ENCODE results near the gene OTUD4. TPM values are rescaled to one million over a fixed set of nuclear protein-coding genes. Genes with fewer than 3 reads are reported as not detected.
A peak's percentile ranks its signal among the peaks of the same experiment; 100 is the strongest.
"Not testable (repeated sequence)": the region's sequence is repeated elsewhere in the genome, so short reads cannot be mapped to it uniquely, and the experiment has no call there.

OTUD4 gene
- total RNA-seq, 5 donors from 2014 or later (not counting 1 experiment from before 2014, with no cell fraction given): 38.8 to 70.1 (median 49.1) TPM

DNA sequence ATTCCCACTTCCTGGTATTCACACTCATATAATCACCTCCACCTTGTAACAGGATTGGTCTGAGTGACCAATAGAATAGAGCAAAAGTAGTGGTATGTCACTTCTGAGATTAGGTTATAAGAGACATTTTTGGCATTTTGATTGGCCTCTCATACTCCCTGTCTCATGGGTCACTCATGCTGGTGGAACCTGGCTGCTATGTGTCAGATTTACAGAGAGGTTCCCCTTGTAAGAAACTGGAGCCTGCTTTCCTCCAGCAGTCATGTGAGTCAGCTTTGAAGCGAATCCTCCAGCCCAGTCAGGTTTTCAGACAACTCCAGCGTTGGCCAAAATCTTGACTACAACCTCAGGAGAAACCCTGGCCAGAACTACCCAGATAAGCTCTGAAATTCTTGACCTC is 2.6 kb upstream of the OTUD4 start:
- Histone ChIP-seq H3K27ac (ENCODE audit: low read length) (no peak overlapping the region), H3K4me1 (ENCODE audit: control insufficient read depth in 1 of 2, extremely low read depth in 1 of 2, insufficient read depth in 2 of 2, low read length in 2 of 2) (peaks cover 10 to 11% of the 10 kb centered on the region in 2 experiments), H3K9me3 (no peaks in the 10 kb centered on the region), H3K36me3 (ENCODE audit: control insufficient read depth in 2 of 2, extremely low read depth in 1 of 2, insufficient read depth in 1 of 2, low read length in 1 of 2) (no peaks in the 10 kb centered on the region), H3K4me3 (ENCODE audit: control insufficient read depth in 1 of 2, extremely low read depth in 1 of 2, low read length in 1 of 2) (no peak overlapping the region), H3K27me3 (replicated peaks in 1 of 2; ENCODE audit: control insufficient read depth in 2 of 2, extremely low read depth in 1 of 2, insufficient read depth in 2 of 2, low read length in 1 of 2) (no peaks in the 10 kb centered on the region)
- ChIA-PET POLR2A (no interaction called here), CTCF (interaction anchor here in 1 of 2 donors (0.6 to 1.2 kb wide), 2 partner anchors 15 to 51 kb away, joined by 3 read pairs; no protein-coding TSS in a partner anchor)
- WGBS (ENCODE audit: insufficient coverage): 83% methylated on average over 1 of the region's 2 CpGs
- DNase-seq: no peak
- Mint-ChIP-seq H3K4me1 (peaks cover 16 to 22% (median 20%) of the 10 kb centered on the region in 3 donors), H3K27me3 (no peaks in the 10 kb centered on the region), H3K4me3 (no peak overlapping the region), H3K9me3 (no peaks in the 10 kb centered on the region), H3K27ac (no peak overlapping the region), H3K36me3 (no peaks in the 10 kb centered on the region)
- no peak for ATAC-seq (replicated peaks in 1 of 4)

DNA sequence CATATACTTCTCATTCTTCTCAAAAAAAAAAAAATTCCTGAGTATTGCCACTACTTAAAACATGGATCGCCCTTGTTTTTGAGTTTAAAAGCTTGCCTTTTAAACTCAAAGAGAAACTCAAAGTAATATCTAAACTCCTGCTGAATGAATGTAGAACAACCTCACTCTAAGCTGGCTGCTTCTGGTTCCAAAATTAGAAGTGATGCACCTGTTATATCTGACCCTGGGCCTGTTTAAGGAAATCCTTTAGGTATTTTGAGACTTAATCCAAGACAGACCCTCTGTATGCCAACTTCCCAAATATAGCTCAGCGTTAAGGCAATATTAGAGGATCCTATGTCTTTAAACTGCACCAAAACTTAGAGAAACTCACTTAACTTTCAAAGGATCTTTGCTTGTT is 1.8 kb upstream of the OTUD4 start:
- ATAC-seq (replicated peaks in 1 of 4) (no peak), DNase-seq (no peak)
- POLR2A ChIA-PET: interaction anchor here (0.6 to 0.9 kb wide), 4 partner anchors 11 to 391 kb away, joined by 4 to 7 read pairs (median 6); no protein-coding TSS in a partner anchor
- H3K4me1 ChIP-seq (ENCODE audit: control insufficient read depth in 1 of 2, extremely low read depth in 1 of 2, insufficient read depth in 2 of 2, low read length in 2 of 2): peaks cover 17 to 18% of the 10 kb centered on the region in 2 experiments
- H3K9me3 Mint-ChIP-seq: no peaks in the 10 kb centered on the region
- no peaks in the 10 kb centered on the region for H3K9me3 ChIP-seq
- no CpG with 5 or more reads among the region's 2 CpGs for WGBS (ENCODE audit: insufficient coverage)
- H3K4me3 Mint-ChIP-seq: peak overlapping the region; percentile 32 to 44 (median 39)
- H3K27me3 ChIP-seq (replicated peaks in 1 of 2; ENCODE audit: control insufficient read depth in 2 of 2, extremely low read depth in 1 of 2, insufficient read depth in 2 of 2, low read length in 1 of 2): no peaks in the 10 kb centered on the region
- CTCF ChIA-PET: interaction anchor here (0.6 to 1.2 kb wide), 7 partner anchors 14 to 1736 kb away, joined by 3 to 6 read pairs (median 3); no protein-coding TSS in a partner anchor
- no peak overlapping the region for H3K27ac ChIP-seq (ENCODE audit: low read length)
- H3K36me3 Mint-ChIP-seq: no peaks in the 10 kb centered on the region
- H3K27me3 Mint-ChIP-seq: no peaks in the 10 kb centered on the region
- no peaks in the 10 kb centered on the region for H3K36me3 ChIP-seq (ENCODE audit: control insufficient read depth in 2 of 2, extremely low read depth in 1 of 2, insufficient read depth in 1 of 2, low read length in 1 of 2)
- H3K4me3 ChIP-seq (ENCODE audit: control insufficient read depth in 1 of 2, extremely low read depth in 1 of 2, low read length in 1 of 2): no peak overlapping the region
- H3K27ac Mint-ChIP-seq: peak overlapping the region in 1 of 2 donors; percentile 20
- peaks cover 24 to 30% (median 28%) of the 10 kb centered on the region in 3 donors for H3K4me1 Mint-ChIP-seq

DNA sequence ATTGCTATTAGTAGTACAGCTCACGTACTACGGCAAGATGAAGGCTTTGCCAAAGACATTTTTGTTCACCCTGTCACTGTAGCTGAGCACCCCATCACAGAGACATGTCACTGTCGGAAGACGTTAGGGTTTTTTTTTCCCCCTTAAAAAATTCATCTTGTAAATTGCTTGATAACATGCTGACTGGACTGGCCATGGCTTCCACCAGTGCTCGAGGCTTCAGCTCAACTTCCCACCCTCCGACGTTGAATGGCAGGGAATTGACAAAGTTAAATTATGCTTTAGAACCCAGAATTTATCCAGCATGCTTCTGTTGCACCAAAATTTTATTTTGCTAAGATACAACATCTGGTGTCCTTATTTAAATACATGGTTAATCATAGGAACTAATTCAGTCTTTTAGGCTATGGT is 707 bp upstream of the OTUD4 start:
- H3K4me3 ChIP-seq (ENCODE audit: control insufficient read depth in 1 of 2, extremely low read depth in 1 of 2, low read length in 1 of 2): peak overlapping the region; percentile 36 to 66
- peak overlapping the region; percentile 70 to 93 (median 86) for H3K4me3 Mint-ChIP-seq

DNA sequence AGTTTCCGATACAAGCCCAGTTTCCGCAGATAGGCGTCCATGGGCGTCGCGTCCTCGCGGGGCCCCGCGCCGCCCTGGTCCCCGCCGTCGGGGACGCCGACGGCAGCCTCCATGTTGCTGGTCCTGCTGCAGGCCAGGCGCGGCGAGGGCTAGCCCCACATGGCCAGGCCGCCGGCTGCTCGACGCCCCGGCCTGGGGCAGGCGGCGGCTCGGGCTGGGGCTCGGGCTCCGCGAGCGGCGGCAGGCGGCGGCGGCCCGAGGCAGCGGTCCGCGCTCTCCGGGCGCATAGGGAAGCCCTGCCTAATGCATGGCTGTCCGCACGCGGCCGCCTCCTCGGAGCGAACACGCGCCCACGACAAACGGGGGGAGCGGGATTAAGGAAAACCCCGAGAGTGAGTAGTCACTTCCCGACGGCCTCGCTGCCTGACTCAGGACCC is 510 bp downstream of the OTUD4 start:
- Mint-ChIP-seq H3K4me3 (peak overlapping the region; percentile 89 to 95 (median 93)), H3K27ac (peak overlapping the region; percentile 80 to 90), H3K4me1 (peaks cover 36 to 46% (median 37%) of the 10 kb centered on the region in 3 donors)
- under 1% methylated on average over 56 of the region's 57 CpGs for WGBS (ENCODE audit: insufficient coverage)
- H3K27me3 Mint-ChIP-seq; H3K9me3 Mint-ChIP-seq; H3K9me3 ChIP-seq; H3K36me3 ChIP-seq (ENCODE audit: control insufficient read depth in 2 of 2, extremely low read depth in 1 of 2, insufficient read depth in 1 of 2, low read length in 1 of 2); H3K27me3 ChIP-seq (replicated peaks in 1 of 2; ENCODE audit: control insufficient read depth in 2 of 2, extremely low read depth in 1 of 2, insufficient read depth in 2 of 2, low read length in 1 of 2); H3K36me3 Mint-ChIP-seq: not testable (repeated sequence)
- Histone ChIP-seq H3K27ac (ENCODE audit: low read length) (peak overlapping the region; percentile 90), H3K4me3 (ENCODE audit: control insufficient read depth in 1 of 2, extremely low read depth in 1 of 2, low read length in 1 of 2) (peak overlapping the region; percentile 70 to 71), H3K4me1 (ENCODE audit: control insufficient read depth in 1 of 2, extremely low read depth in 1 of 2, insufficient read depth in 2 of 2, low read length in 2 of 2) (peaks cover 24 to 34% of the 10 kb centered on the region in 2 experiments)
- DNase-seq (peak in 1 of 35 experiments; percentile 55), ATAC-seq (replicated peaks in 1 of 4) (peak; percentile 31 to 48 (median 40))
- ChIA-PET CTCF (interaction anchor here in 1 of 2 donors (1.8 kb wide), 1 partner anchor 82 kb away, joined by 5 read pairs; the partner anchor contains the start of genes ABCE1 and ANAPC10), POLR2A (interaction anchor here in 1 of 2 donors (3.1 kb wide), 1 partner anchor 82 kb away, joined by 19 read pairs; the partner anchor contains the start of genes ABCE1 and ANAPC10)

More for the DNA sequence above, 707 bp upstream of the OTUD4 start:
- Mint-ChIP-seq H3K36me3 (no peaks in the 10 kb centered on the region), H3K4me1 (peaks cover 28 to 39% (median 31%) of the 10 kb centered on the region in 3 donors), H3K27ac (peak overlapping the region; percentile 75 to 93), H3K27me3 (no peaks in the 10 kb centered on the region), H3K9me3 (no peaks in the 10 kb centered on the region)
- no peaks in the 10 kb centered on the region for H3K36me3 ChIP-seq (ENCODE audit: control insufficient read depth in 2 of 2, extremely low read depth in 1 of 2, insufficient read depth in 1 of 2, low read length in 1 of 2)
- ATAC-seq (replicated peaks in 1 of 4) (peak in 2 of 4 experiments; percentile 0 to 5), DNase-seq (no peak)
- WGBS (ENCODE audit: insufficient coverage): 3% methylated on average over 4 of the region's 7 CpGs
- H3K27me3 ChIP-seq (replicated peaks in 1 of 2; ENCODE audit: control insufficient read depth in 2 of 2, extremely low read depth in 1 of 2, insufficient read depth in 2 of 2, low read length in 1 of 2): no peaks in the 10 kb centered on the region
- H3K4me1 ChIP-seq (ENCODE audit: control insufficient read depth in 1 of 2, extremely low read depth in 1 of 2, insufficient read depth in 2 of 2, low read length in 2 of 2): peaks cover 24 to 26% of the 10 kb centered on the region in 2 experiments
- ChIA-PET CTCF (interaction anchor here in 1 of 2 donors (0.5 to 0.6 kb wide), 2 partner anchors 45 to 756 kb away, joined by 3 read pairs; no protein-coding TSS in a partner anchor), POLR2A (interaction anchor here in 1 of 2 donors (0.6 to 0.7 kb wide), 2 partner anchors 83 to 459 kb away, joined by 3 read pairs; partner anchors contain the start of gene ABCE1)
- H3K27ac ChIP-seq (ENCODE audit: low read length): peak overlapping the region; percentile 87
- H3K9me3 ChIP-seq: no peaks in the 10 kb centered on the region

DNA sequence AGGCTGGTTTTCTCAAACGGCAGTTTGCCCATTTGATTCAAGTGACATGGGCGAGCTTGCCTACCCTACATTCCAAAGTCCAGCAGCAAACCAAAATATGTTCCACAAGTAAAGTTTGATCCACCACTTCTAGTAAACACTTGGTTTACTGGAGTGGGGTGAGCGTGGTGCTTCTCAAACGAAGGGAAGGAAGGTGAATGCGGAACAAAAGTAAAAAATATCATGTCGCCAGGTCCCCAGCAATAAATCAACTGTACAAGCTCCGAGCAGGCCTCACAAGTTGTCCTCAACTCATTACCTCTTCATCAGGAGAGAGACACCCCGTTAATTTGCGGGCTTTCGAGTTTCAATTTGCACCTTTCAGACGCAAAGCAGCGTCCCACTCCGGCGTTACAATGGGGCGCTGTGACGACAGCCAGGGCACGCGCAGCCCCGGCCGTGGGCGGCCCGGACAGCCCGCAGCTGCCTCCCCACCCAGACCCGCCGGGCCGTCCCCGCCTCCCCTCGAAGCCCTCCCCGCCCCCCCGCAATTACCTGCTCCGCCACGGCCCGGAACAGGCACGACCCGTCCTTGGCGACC is 1.0 kb downstream of the OTUD4 start:
- Mint-ChIP-seq H3K36me3 (peaks cover 7% of the 10 kb centered on the region), H3K4me1 (peaks cover 41 to 51% (median 42%) of the 10 kb centered on the region in 3 donors), H3K4me3 (peak overlapping the region; percentile 89 to 95 (median 93)), H3K27ac (peak overlapping the region; percentile 90 to 95), H3K9me3 (no peaks in the 10 kb centered on the region), H3K27me3 (no peaks in the 10 kb centered on the region)
- H3K4me1 ChIP-seq (ENCODE audit: control insufficient read depth in 1 of 2, extremely low read depth in 1 of 2, insufficient read depth in 2 of 2, low read length in 2 of 2): peaks cover 24 to 34% of the 10 kb centered on the region in 2 experiments
- ATAC-seq (replicated peaks in 1 of 4) (peak in 3 of 4 experiments; percentile 25 to 45 (median 36)), DNase-seq (peak in 34 of 35 experiments; percentile 49 to 85 (median 63))
- CTCF ChIA-PET: interaction anchor here in 1 of 2 donors (0.9 to 1.8 kb wide), 3 partner anchors 19 to 81 kb away, joined by 3 to 5 read pairs (median 3); partner anchors contain the start of genes ABCE1 and ANAPC10
- no peaks in the 10 kb centered on the region for H3K36me3 ChIP-seq (ENCODE audit: control insufficient read depth in 2 of 2, extremely low read depth in 1 of 2, insufficient read depth in 1 of 2, low read length in 1 of 2)
- peak overlapping the region; percentile 89 for H3K27ac ChIP-seq (ENCODE audit: low read length)
- 1% methylated on average over 27 of the region's 36 CpGs for WGBS (ENCODE audit: insufficient coverage)
- no peaks in the 10 kb centered on the region for H3K9me3 ChIP-seq
- H3K27me3 ChIP-seq (replicated peaks in 1 of 2; ENCODE audit: control insufficient read depth in 2 of 2, extremely low read depth in 1 of 2, insufficient read depth in 2 of 2, low read length in 1 of 2): no peaks in the 10 kb centered on the region
- H3K4me3 ChIP-seq (ENCODE audit: control insufficient read depth in 1 of 2, extremely low read depth in 1 of 2, low read length in 1 of 2): peak overlapping the region; percentile 68 to 70
- POLR2A ChIA-PET: interaction anchor here in 1 of 2 donors (0.6 to 3.1 kb wide), 3 partner anchors 14 to 81 kb away, joined by 3 to 19 read pairs (median 4); partner anchors contain the start of genes ABCE1 and ANAPC10

DNA sequence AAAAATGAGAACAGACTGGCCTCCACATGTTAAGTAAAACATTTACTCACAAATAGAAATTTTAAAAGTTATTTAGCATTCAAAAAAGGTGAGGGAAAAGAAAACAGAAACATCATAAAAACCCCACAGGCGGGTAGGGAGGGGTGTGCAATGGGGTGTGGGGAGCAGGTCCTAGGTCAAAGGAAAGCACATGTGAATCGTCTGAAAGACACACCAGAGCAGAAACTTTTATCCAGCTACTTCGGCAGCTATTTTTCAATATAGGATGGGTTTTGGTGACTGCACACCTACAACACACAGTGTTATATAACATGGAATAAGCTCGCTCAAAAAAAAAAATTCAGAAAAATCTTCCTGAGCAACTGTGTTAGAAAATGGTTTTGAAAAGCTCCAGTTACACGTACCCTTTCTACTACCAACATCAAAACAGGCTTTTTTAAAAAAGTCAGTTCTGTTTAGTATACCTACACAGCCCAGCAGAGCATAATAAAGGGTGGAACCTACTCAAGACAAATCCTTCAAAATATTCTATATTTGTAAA is 1.6 kb downstream of the OTUD4 start:
- peak overlapping the region; percentile 90 to 95 for H3K27ac Mint-ChIP-seq
- Histone ChIP-seq H3K9me3 (no peaks in the 10 kb centered on the region), H3K27ac (ENCODE audit: low read length) (peak overlapping the region; percentile 89), H3K4me1 (ENCODE audit: control insufficient read depth in 1 of 2, extremely low read depth in 1 of 2, insufficient read depth in 2 of 2, low read length in 2 of 2) (peaks cover 24 to 36% of the 10 kb centered on the region in 2 experiments), H3K36me3 (ENCODE audit: control insufficient read depth in 2 of 2, extremely low read depth in 1 of 2, insufficient read depth in 1 of 2, low read length in 1 of 2) (peaks cover 0 to 3% of the 10 kb centered on the region in 2 donors), H3K27me3 (replicated peaks in 1 of 2; ENCODE audit: control insufficient read depth in 2 of 2, extremely low read depth in 1 of 2, insufficient read depth in 2 of 2, low read length in 1 of 2) (no peaks in the 10 kb centered on the region), H3K4me3 (ENCODE audit: control insufficient read depth in 1 of 2, extremely low read depth in 1 of 2, low read length in 1 of 2) (peak overlapping the region; percentile 68 to 70)
- H3K36me3 Mint-ChIP-seq: peaks cover 10% of the 10 kb centered on the region
- H3K4me3 Mint-ChIP-seq: peak overlapping the region; percentile 89 to 95 (median 93)
- ATAC-seq (replicated peaks in 1 of 4) (no peak), DNase-seq (peak in 5 of 35 experiments; percentile 8 to 46 (median 17))
- POLR2A ChIA-PET: interaction anchor here in 1 of 2 donors (0.6 to 3.1 kb wide), 5 partner anchors 11 to 441 kb away, joined by 3 to 19 read pairs (median 3); partner anchors contain the start of genes ABCE1, ANAPC10 and MMAA
- WGBS (ENCODE audit: insufficient coverage): no CpG with 5 or more reads among the region's 5 CpGs
- CTCF ChIA-PET: interaction anchor here in 1 of 2 donors (0.9 to 1.8 kb wide), 3 partner anchors 19 to 80 kb away, joined by 3 to 5 read pairs (median 3); partner anchors contain the start of genes ABCE1 and ANAPC10
- H3K4me1 Mint-ChIP-seq: peaks cover 45 to 54% (median 45%) of the 10 kb centered on the region in 3 donors
- H3K9me3 Mint-ChIP-seq: no peaks in the 10 kb centered on the region
- no peaks in the 10 kb centered on the region for H3K27me3 Mint-ChIP-seq
